ENCODE results near the gene DLG4. TPM values are rescaled to one million over a fixed set of nuclear protein-coding genes. Genes with fewer than 3 reads are reported as not detected.

The DLG4 gene
- total RNA-seq, 2 experiments from 2014 or later = 10.2 to 11.0 TPM

DNA sequence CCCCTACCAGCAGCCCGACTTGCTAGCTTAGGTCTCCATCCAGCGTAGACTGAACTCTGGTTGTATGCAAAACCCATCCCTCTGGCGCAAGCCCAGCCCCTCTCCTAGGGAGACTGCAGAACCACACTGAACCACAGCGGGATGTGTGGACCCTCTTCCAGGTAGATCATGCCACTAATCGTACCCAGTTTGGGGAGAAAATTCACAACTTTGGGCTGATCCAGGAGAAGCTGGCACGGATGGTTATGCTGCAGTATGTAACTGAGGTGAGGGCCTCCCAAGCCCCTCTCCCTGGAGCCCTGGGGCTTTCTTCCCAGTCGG lies 3.3 kb upstream of the DLG4 start:
- POLR2A ChIA-PET = interaction anchor here (1.5 to 13.1 kb wide), 2 partner anchors 15 to 114 kb away, joined by 3 to 234 read pairs; partner anchors contain the start of genes ACAP1, DVL2, GABARAP and PHF23
- peaks cover 30% of the 10 kb centered on the region for H3K4me1 Mint-ChIP-seq (ENCODE audit: low read depth)
- CTCF ChIA-PET = no interaction called here
- H3K9me3 ChIP-seq (ENCODE audit: control insufficient read depth in 1 of 2, insufficient read depth in 1 of 2, low read length in 2 of 2) = no peaks in the 10 kb centered on the region
- no peak overlapping the region for H3K4me3 ChIP-seq (ENCODE audit: low read length)
- peaks cover 39% of the 10 kb centered on the region for H3K36me3 Mint-ChIP-seq (ENCODE audit: low read depth)
- no peak overlapping the region for H3K4me3 Mint-ChIP-seq
- no peak overlapping the region for H3K27ac ChIP-seq (ENCODE audit: low read depth in 1 of 2, low read length in 2 of 2)
- H3K4me1 ChIP-seq (ENCODE audit: insufficient read depth, low read length) = peaks cover 36% of the 10 kb centered on the region
- H3K27ac Mint-ChIP-seq = no peak overlapping the region
- DNase-seq (no peak), ATAC-seq (ENCODE audit: poor library complexity) (no peak)
- H3K27me3 ChIP-seq (ENCODE audit: control insufficient read depth in 1 of 2, insufficient read depth in 2 of 2, low read length in 2 of 2) = no peaks in the 10 kb centered on the region
- intact Hi-C loops (cut with DNase I, micrococcal nuclease) = loop anchor here in 1 of 2 experiments (5.0 kb wide), 1 partner anchor 84 kb away; the partner anchor contains the start of gene EIF5A
- H3K27me3 Mint-ChIP-seq = no peaks in the 10 kb centered on the region
- H3K36me3 ChIP-seq (ENCODE audit: insufficient read depth, low read length) = peaks cover 58% of the 10 kb centered on the region
- H3K9me3 Mint-ChIP-seq = no peaks in the 10 kb centered on the region
- TF ChIP-seq, protein P1, sequence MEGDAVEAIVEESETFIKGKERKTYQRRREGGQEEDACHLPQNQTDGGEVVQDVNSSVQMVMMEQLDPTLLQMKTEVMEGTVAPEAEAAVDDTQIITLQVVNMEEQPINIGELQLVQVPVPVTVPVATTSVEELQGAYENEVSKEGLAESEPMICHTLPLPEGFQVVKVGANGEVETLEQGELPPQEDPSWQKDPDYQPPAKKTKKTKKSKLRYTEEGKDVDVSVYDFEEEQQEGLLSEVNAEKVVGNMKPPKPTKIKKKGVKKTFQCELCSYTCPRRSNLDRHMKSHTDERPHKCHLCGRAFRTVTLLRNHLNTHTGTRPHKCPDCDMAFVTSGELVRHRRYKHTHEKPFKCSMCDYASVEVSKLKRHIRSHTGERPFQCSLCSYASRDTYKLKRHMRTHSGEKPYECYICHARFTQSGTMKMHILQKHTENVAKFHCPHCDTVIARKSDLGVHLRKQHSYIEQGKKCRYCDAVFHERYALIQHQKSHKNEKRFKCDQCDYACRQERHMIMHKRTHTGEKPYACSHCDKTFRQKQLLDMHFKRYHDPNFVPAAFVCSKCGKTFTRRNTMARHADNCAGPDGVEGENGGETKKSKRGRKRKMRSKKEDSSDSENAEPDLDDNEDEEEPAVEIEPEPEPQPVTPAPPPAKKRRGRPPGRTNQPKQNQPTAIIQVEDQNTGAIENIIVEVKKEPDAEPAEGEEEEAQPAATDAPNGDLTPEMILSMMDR (IDR thresholded peaks at IDR 0.05) = no peak

DNA sequence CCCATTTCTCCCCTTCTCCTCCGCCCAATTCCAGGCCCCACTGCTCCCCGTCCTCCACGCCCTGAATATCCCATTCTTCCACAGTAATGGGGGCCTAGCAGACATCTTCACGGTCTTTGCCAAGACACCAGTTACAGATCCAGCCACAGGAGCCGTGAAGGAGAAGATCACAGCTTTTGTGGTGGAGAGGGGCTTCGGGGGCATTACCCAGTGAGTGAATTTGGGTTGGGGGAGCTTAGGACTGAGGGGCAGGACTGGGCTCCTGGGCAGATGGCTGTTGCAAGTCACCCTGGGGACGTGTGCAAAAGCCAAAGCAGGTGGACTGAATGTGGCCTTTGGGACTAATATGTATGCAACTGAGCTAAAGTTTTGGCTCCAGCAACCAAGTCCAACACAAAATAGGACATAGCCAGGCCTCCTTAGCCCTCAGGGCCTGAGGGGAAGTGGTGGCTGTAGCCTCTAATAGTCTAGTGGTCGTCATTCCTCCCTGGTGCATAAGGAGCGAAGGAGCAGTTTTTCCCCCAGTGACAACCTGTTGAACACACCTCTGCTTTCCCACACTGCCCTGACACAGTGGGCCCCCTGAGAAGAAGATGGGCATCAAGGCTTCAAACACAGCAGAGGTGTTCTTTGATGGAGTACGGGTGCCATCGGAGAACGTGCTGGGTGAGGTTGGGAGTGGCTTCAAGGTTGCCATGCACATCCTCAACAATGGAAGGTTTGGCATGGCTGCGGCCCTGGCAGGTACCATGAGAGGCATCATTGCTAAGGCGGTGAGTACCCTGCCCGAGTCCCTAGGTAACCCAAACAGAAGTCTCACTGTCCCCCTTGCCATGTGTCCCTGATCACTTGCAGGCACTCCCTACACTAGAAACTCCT lies 2.7 kb upstream of the DLG4 start:
- Mint-ChIP-seq H3K27ac (no peak overlapping the region), H3K4me3 (peak overlapping the region; percentile 34), H3K36me3 (ENCODE audit: low read depth) (peaks cover 37% of the 10 kb centered on the region), H3K4me1 (ENCODE audit: low read depth) (peaks cover 35% of the 10 kb centered on the region), H3K9me3 (no peaks in the 10 kb centered on the region), H3K27me3 (no peaks in the 10 kb centered on the region)
- no peak for ATAC-seq (ENCODE audit: poor library complexity)
- DNase-seq = peak in 1 of 14 experiments; percentile 15
- Histone ChIP-seq H3K4me1 (ENCODE audit: insufficient read depth, low read length) (peaks cover 41% of the 10 kb centered on the region), H3K9me3 (ENCODE audit: control insufficient read depth in 1 of 2, insufficient read depth in 1 of 2, low read length in 2 of 2) (no peaks in the 10 kb centered on the region), H3K4me3 (ENCODE audit: low read length) (no peak overlapping the region), H3K27me3 (ENCODE audit: control insufficient read depth in 1 of 2, insufficient read depth in 2 of 2, low read length in 2 of 2) (no peaks in the 10 kb centered on the region), H3K36me3 (ENCODE audit: insufficient read depth, low read length) (peaks cover 55% of the 10 kb centered on the region), H3K27ac (ENCODE audit: low read depth in 1 of 2, low read length in 2 of 2) (peak overlapping the region in 1 of 2 donors; percentile 13)
- CTCF ChIA-PET = interaction anchor here (1.1 to 3.4 kb wide), 3 partner anchors 13 to 74 kb away, joined by 3 to 19 read pairs (median 3); partner anchors contain the start of gene DVL2
- POLR2A ChIA-PET = interaction anchor here (1.0 to 13.1 kb wide), 3 partner anchors 15 to 114 kb away, joined by 3 to 234 read pairs (median 4); partner anchors contain the start of genes ACAP1, DVL2, GABARAP and NEURL4
- intact Hi-C loops (cut with DNase I, micrococcal nuclease) = loop anchor here in 1 of 2 experiments (5.0 kb wide), 1 partner anchor 85 kb away; the partner anchor contains the start of gene EIF5A
- TF ChIP-seq, protein P1 (IDR thresholded peaks at IDR 0.05) = no peak

DNA sequence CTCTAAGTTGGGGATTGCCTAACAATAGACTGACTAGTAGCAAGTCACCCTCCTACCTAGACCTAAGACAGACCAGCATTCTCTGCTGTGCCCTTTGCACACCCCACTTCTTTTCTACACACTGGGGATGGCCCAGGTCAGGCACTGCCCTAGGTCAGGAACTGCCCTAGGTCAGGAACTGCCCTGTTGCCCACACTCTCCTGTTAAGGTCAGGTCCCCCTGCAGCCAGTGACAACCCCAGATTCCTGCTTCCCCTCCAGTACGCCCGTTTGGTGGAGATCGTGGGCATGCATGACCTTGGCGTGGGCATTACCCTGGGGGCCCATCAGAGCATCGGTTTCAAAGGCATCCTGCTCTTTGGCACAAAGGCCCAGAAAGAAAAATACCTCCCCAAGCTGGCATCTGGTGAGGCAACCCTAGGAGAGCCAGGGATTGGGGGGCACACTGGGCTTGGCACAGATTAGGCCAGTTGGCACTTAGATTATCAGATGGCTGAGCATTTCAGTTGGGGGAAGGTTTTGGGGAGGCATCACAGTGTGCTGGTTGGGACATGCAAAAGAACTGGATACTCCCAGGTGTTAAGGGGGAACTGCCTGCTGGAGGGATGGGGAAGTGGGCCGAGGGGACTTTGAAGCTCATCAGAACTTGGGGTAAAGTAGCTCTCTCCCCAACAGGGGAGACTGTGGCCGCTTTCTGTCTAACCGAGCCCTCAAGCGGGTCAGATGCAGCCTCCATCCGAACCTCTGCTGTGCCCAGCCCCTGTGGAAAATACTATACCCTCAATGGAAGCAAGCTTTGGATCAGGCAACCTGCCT lies 1.8 kb upstream of the DLG4 start:
- ATAC-seq (ENCODE audit: poor library complexity) (no peak), DNase-seq (no peak)
- POLR2A ChIA-PET = interaction anchor here (1.0 to 13.1 kb wide), 8 partner anchors 16 to 258 kb away, joined by 3 to 234 read pairs (median 6); partner anchors contain the start of genes ACAP1, CTDNEP1, DVL2 and ELP5
- Mint-ChIP-seq H3K27ac (no peak overlapping the region), H3K4me1 (ENCODE audit: low read depth) (peaks cover 39% of the 10 kb centered on the region), H3K4me3 (peak overlapping the region; percentile 95), H3K9me3 (no peaks in the 10 kb centered on the region), H3K27me3 (no peaks in the 10 kb centered on the region), H3K36me3 (ENCODE audit: low read depth) (peaks cover 29% of the 10 kb centered on the region)
- Histone ChIP-seq H3K27me3 (ENCODE audit: control insufficient read depth in 1 of 2, insufficient read depth in 2 of 2, low read length in 2 of 2) (no peaks in the 10 kb centered on the region), H3K9me3 (ENCODE audit: control insufficient read depth in 1 of 2, insufficient read depth in 1 of 2, low read length in 2 of 2) (no peaks in the 10 kb centered on the region), H3K4me1 (ENCODE audit: insufficient read depth, low read length) (peaks cover 47% of the 10 kb centered on the region), H3K4me3 (ENCODE audit: low read length) (no peak overlapping the region), H3K27ac (ENCODE audit: low read depth in 1 of 2, low read length in 2 of 2) (peak overlapping the region; percentile 13 to 72), H3K36me3 (ENCODE audit: insufficient read depth, low read length) (peaks cover 48% of the 10 kb centered on the region)
- intact Hi-C loops (cut with DNase I, micrococcal nuclease) = loop anchor here (2.0 to 5.0 kb wide), 2 partner anchors 75 to 86 kb away; partner anchors contain the start of gene EIF5A (in 1 of the 2)
- CTCF ChIA-PET = interaction anchor here (0.6 to 3.4 kb wide), 19 partner anchors 11 to 176 kb away, joined by 3 to 31 read pairs (median 4); partner anchors contain the start of genes ACAP1, CTDNEP1, DVL2 and ELP5
- TF ChIP-seq, protein P1 (IDR thresholded peaks at IDR 0.05) = no peak

All from CD4-positive, alpha-beta T cell (primary cell).